Ovary (tissue), 3 donors: ENCODE data around the gene RBM20.
"Not testable (repeated sequence)": the region's sequence is repeated elsewhere in the genome, so short reads cannot be mapped to it uniquely, and the experiment has no call there.

Source experiments
- CTCF ChIP-seq, 3 donors: fragments of 450-650 bp in 2 of 3; fragments of 200-600 bp in 1 of 3; IDR thresholded peaks; one replicate each; pipeline versions ENCODE4 v1.5.1 to v1.8.0; 2016 to 2022; ENCODE audit warnings: antibody characterized with exemption in 3 of 3, mild to moderate bottlenecking in 1 of 3
- POLR2A ChIP-seq: fragments of 450-650 bp; IDR thresholded peaks from one replicate; pipeline ENCODE4 v1.6.1; 2017; ENCODE audit warnings: antibody characterized with exemption, mild to moderate bottlenecking, moderate library complexity
- donor health status: DM: no; HTN: no; CAD: no.

GRCh38 chr10:110666259-110666658 is 22.1 kb downstream of the RBM20 start:
- not testable (repeated sequence) for TF ChIP-seq CTCF (IDR thresholded peaks at IDR 0.05); POLR2A
